NT2/D1 (cell line): Measurements from ENCODE around the gene CLEC18C.
"Not testable (repeated sequence)": the region's sequence is repeated elsewhere in the genome, so short reads cannot be mapped to it uniquely, and the experiment has no call there.

Source experiments
- DNase-seq: peaks from one replicate; pipeline ENCODE4 v3.0.0-alpha.2; 2011; ENCODE audit warnings: low read depth, low spot score
- H3K27me3 ChIP-seq: 2 replicates; pipeline ENCODE4 v1.6.0; 2011; ENCODE audit warnings: mild to moderate bottlenecking; ENCODE audit not compliant: insufficient read length, insufficient read depth
- H3K36me3 ChIP-seq: 2 replicates; pipeline ENCODE4 v1.6.1; 2011; ENCODE audit warnings: mild to moderate bottlenecking, low read length, mixed read lengths; ENCODE audit not compliant: insufficient read depth, insufficient read length
- H3K4me1 ChIP-seq: 2 replicates; pipeline ENCODE4 v1.5.1; 2011; ENCODE audit not compliant: insufficient read depth, insufficient read length
- H3K4me3 ChIP-seq: 2 replicates; pipeline ENCODE4 v1.5.1; 2011; ENCODE audit warnings: low read depth; ENCODE audit not compliant: insufficient read length
- H3K9ac ChIP-seq: 2 replicates; pipeline ENCODE4 v1.6.0; 2011; ENCODE audit warnings: low read depth; ENCODE audit not compliant: insufficient read length
- H3K9me3 ChIP-seq: 2 replicates; pipeline ENCODE4 v1.5.1; 2011; ENCODE audit warnings: mild to moderate bottlenecking, low read length; ENCODE audit not compliant: insufficient read depth

CLEC18C gene

GRCh38 chr16:70206382-70206781, 32.8 kb downstream of the CLEC18C start:
- not testable (repeated sequence) for H3K27me3 ChIP-seq, H3K9me3 ChIP-seq, H3K36me3 ChIP-seq, H3K4me3 ChIP-seq, H3K4me1 ChIP-seq, H3K9ac ChIP-seq, DNase-seq

GRCh38 chr16:70218586-70218985, 45.0 kb downstream of the CLEC18C start:
- not testable (repeated sequence) for H3K9me3 ChIP-seq, DNase-seq, H3K27me3 ChIP-seq, H3K36me3 ChIP-seq, H3K4me1 ChIP-seq, H3K9ac ChIP-seq, H3K4me3 ChIP-seq

- not testable (repeated sequence) for H3K9ac ChIP-seq, H3K4me3 ChIP-seq, H3K27me3 ChIP-seq, DNase-seq, H3K9me3 ChIP-seq, H3K4me1 ChIP-seq
- peaks cover 12% of the 10 kb centered on the region for H3K36me3 ChIP-seq
Observed at GRCh38 chr16:70222574-70222973, 49.0 kb downstream of the CLEC18C start.

GRCh38 chr16:70223216-70223615, 49.6 kb downstream of the CLEC18C start:
- H3K4me3 ChIP-seq, H3K9me3 ChIP-seq, H3K27me3 ChIP-seq, H3K9ac ChIP-seq, H3K4me1 ChIP-seq, DNase-seq: not testable (repeated sequence)
- peaks cover 14% of the 10 kb centered on the region for H3K36me3 ChIP-seq

GRCh38 chr16:70223971-70224513, 50.5 kb downstream of the CLEC18C start:
- H3K4me1 ChIP-seq, H3K9ac ChIP-seq, H3K27me3 ChIP-seq, H3K9me3 ChIP-seq, DNase-seq, H3K4me3 ChIP-seq: not testable (repeated sequence)
- H3K36me3 ChIP-seq: peaks cover 18% of the 10 kb centered on the region

GRCh38 chr16:70224645-70225044, 51.1 kb downstream of the CLEC18C start:
- H3K36me3 ChIP-seq: peaks cover 17% of the 10 kb centered on the region
- not testable (repeated sequence) for H3K27me3 ChIP-seq, H3K4me1 ChIP-seq, H3K9ac ChIP-seq, H3K4me3 ChIP-seq, DNase-seq, H3K9me3 ChIP-seq

GRCh38 chr16:70225430-70225829, 51.8 kb downstream of the CLEC18C start:
- not testable (repeated sequence) for H3K4me1 ChIP-seq, H3K9ac ChIP-seq, DNase-seq, H3K4me3 ChIP-seq, H3K27me3 ChIP-seq, H3K9me3 ChIP-seq
- H3K36me3 ChIP-seq: peaks cover 14% of the 10 kb centered on the region

GRCh38 chr16:70226024-70226423, 52.4 kb downstream of the CLEC18C start:
- H3K27me3 ChIP-seq, H3K9ac ChIP-seq, DNase-seq, H3K4me3 ChIP-seq, H3K9me3 ChIP-seq, H3K4me1 ChIP-seq: not testable (repeated sequence)
- peaks cover 14% of the 10 kb centered on the region for H3K36me3 ChIP-seq

GRCh38 chr16:70231831-70232230, 58.2 kb downstream of the CLEC18C start:
- H3K4me1 ChIP-seq, H3K27me3 ChIP-seq, H3K4me3 ChIP-seq, DNase-seq, H3K9me3 ChIP-seq, H3K9ac ChIP-seq: not testable (repeated sequence)
- H3K36me3 ChIP-seq: peaks cover 25% of the 10 kb centered on the region
